GM23338 (cell line): ENCODE results near the gene MRPL48. TPM values are rescaled to one million over a fixed set of nuclear protein-coding genes. Genes with fewer than 3 reads are reported as not detected.

Experiments used
- ATAC-seq: fragments of 200-7000 bp; cut with Tn5 transposase; 3 replicates; pipeline ENCODE4 v1.9.1; 2020
- DNase-seq: peaks from one replicate; pipeline ENCODE4 v3.0.0-alpha.2; 2015; ENCODE audit warnings: low spot score
- H2AFZ ChIP-seq: fragments of 200-600 bp; sonication (generic); 2 replicates; pipeline ENCODE4 v1.8.0; 2016; ENCODE audit warnings: antibody characterized with exemption, mild to moderate bottlenecking, moderate library complexity
- H3F3A ChIP-seq: fragments of 200-600 bp; sonication (generic); replicated peaks from 2 replicates; pipeline ENCODE4 v1.8.0; 2017; ENCODE audit warnings: antibody characterized with exemption, mixed run types, low read depth
- H3K27ac ChIP-seq: fragments of 200-600 bp; sonication (generic); 2 replicates; pipeline ENCODE4 v1.6.1; 2016; ENCODE audit warnings: low read depth
- H3K27me3 ChIP-seq: fragments of 200-600 bp; sonication (generic); 2 replicates; pipeline ENCODE4 v1.8.0; 2016; ENCODE audit warnings: mild to moderate bottlenecking, mixed run types, moderate library complexity; ENCODE audit not compliant: insufficient read depth
- H3K36me3 ChIP-seq: fragments of 200-600 bp; sonication (generic); 2 replicates; pipeline ENCODE4 v1.8.0; 2016; ENCODE audit warnings: mild to moderate bottlenecking; ENCODE audit not compliant: insufficient read depth
- H3K4me1 ChIP-seq: fragments of 200-600 bp; sonication (generic); 2 replicates; pipeline ENCODE4 v1.8.0; 2016; ENCODE audit warnings: mild to moderate bottlenecking, moderate library complexity; ENCODE audit not compliant: insufficient read depth
- H3K4me2 ChIP-seq: fragments of 200-600 bp; sonication (generic); 2 replicates; pipeline ENCODE4 v1.7.1; 2017; ENCODE audit warnings: mixed run types
- H3K4me3 ChIP-seq: fragments of 200-600 bp; sonication (generic); 2 replicates; pipeline ENCODE4 v1.6.1; 2016; ENCODE audit warnings: mixed run types
- H3K79me2 ChIP-seq: fragments of 200-600 bp; sonication (generic); replicated peaks from 2 replicates; pipeline ENCODE4 v1.8.0; 2017; ENCODE audit warnings: mild to moderate bottlenecking; ENCODE audit not compliant: insufficient read depth
- H3K9me2 ChIP-seq: fragments of 200-600 bp; sonication (generic); 2 replicates; pipeline ENCODE4 v1.8.0; 2017; ENCODE audit not compliant: insufficient read depth
- H4K20me1 ChIP-seq: fragments of 200-600 bp; sonication (generic); replicated peaks from 2 replicates; pipeline ENCODE4 v1.8.0; 2017; ENCODE audit warnings: mild to moderate bottlenecking; ENCODE audit not compliant: insufficient read depth
- H3K27ac Mint-ChIP-seq: 2 replicates; pipeline ENCODE4 v1.8.0; 2020; ENCODE audit warnings: inconsistent platforms, mild to moderate bottlenecking, moderate library complexity, mixed read lengths
- H3K27me3 Mint-ChIP-seq: 3 replicates; pipeline ENCODE4 v1.8.0; 2022; ENCODE audit warnings: low read depth, mild to moderate bottlenecking, moderate library complexity, mixed read lengths, inconsistent platforms; ENCODE audit not compliant: insufficient read depth, poor library complexity
- H3K36me3 Mint-ChIP-seq: 3 replicates; pipeline ENCODE4 v1.8.0; 2021; ENCODE audit warnings: low read depth, mild to moderate bottlenecking, inconsistent platforms, moderate library complexity, mixed read lengths
- H3K4me1 Mint-ChIP-seq: 3 replicates; pipeline ENCODE4 v1.8.0; 2020; ENCODE audit warnings: mild to moderate bottlenecking, inconsistent platforms, mixed read lengths
- H3K4me3 Mint-ChIP-seq: 3 replicates; pipeline ENCODE4 v1.8.0; 2021; ENCODE audit warnings: moderate library complexity, mild to moderate bottlenecking, inconsistent platforms, mixed read lengths
- H3K9me3 Mint-ChIP-seq: 3 replicates; pipeline ENCODE4 v1.8.0; 2020; ENCODE audit warnings: moderate library complexity, mild to moderate bottlenecking, inconsistent platforms, mixed read lengths
- CREB1 ChIP-seq: fragments of 250-450 bp; sonication (Bioruptor Pico); IDR thresholded peaks from 2 replicates; pipeline ENCODE4 v1.5.0; 2020; ENCODE audit warnings: low read depth, mild to moderate bottlenecking, moderate library complexity
- EZH2 ChIP-seq: fragments of 200-600 bp; sonication (generic); IDR thresholded peaks from one replicate; pipeline ENCODE4 v1.8.0; 2017; ENCODE audit warnings: antibody characterized with exemption, mild to moderate bottlenecking, low read depth; ENCODE audit not compliant: unreplicated experiment
- EZH2phosphoT487 ChIP-seq: fragments of 200-600 bp; sonication (generic); IDR thresholded peaks from one replicate; pipeline ENCODE4 v1.8.1; 2018; ENCODE audit warnings: antibody characterized with exemption; ENCODE audit not compliant: unreplicated experiment
- POLR2AphosphoS5 ChIP-seq: IDR thresholded peaks from 2 replicates; pipeline ENCODE4 v1.6.1; 2016; ENCODE audit warnings: antibody characterized with exemption, low read depth
- STAT1 ChIP-seq: IDR thresholded peaks from one replicate; pipeline ENCODE4 v1.6.1; 2016; ENCODE audit warnings: antibody characterized with exemption; ENCODE audit not compliant: unreplicated experiment
- ZNF114 ChIP-seq: fragments of 250-450 bp; sonication (Bioruptor Pico); IDR thresholded peaks from 2 replicates; pipeline ENCODE4 v1.5.0; 2020; ENCODE audit warnings: mild to moderate bottlenecking, moderate library complexity
- ZNF331 ChIP-seq: fragments of 250-450 bp; sonication (Bioruptor Pico); IDR thresholded peaks from 2 replicates; pipeline ENCODE4 v1.5.0; 2020; ENCODE audit warnings: low read depth, mild to moderate bottlenecking, moderate library complexity
- polyA plus RNA-seq: library from polyadenylated mRNA; unstranded; fragments of >200 nt; fragmentation: Nextera tagmentation; extraction: Ambion mirVana; gene quantifications from 2 replicates; pipeline ENCODE4 v1.2.1, GENCODE V29; 2016
- total RNA-seq: library from RNA; depleted of rRNA; stranded (reverse); fragments of >200 nt; shearing (Covaris generic); gene quantifications from 2 replicates; pipeline ENCODE4 v1.2.3, GENCODE V29; 2014
- TF ChIP-seq, protein P1 (sequence below): IDR thresholded peaks from 2 replicates; pipeline ENCODE4 v1.6.1; 2016; ENCODE audit warnings: antibody characterized with exemption
- TF ChIP-seq, protein P2 (sequence below): IDR thresholded peaks from one replicate; pipeline ENCODE4 v1.6.1; 2018; ENCODE audit warnings: antibody characterized with exemption; ENCODE audit not compliant: unreplicated experiment
- TF ChIP-seq, protein P3 (sequence below), 2 experiments: fragments of 200-600 bp in 1 of 2; sonication (generic) in 1 of 2; conservative IDR thresholded peaks; 2 replicates each; pipeline versions ENCODE4 v1.5.1 to v1.6.1; 2016 to 2017; ENCODE audit warnings: antibody characterized with exemption in 2 of 2, low read depth in 2 of 2, mild to moderate bottlenecking in 2 of 2, moderate library complexity in 1 of 2
- TF ChIP-seq, protein P4 (sequence below): fragments of 250-450 bp; sonication (Bioruptor Pico); IDR thresholded peaks from 2 replicates; pipeline ENCODE4 v1.5.0; 2020; ENCODE audit warnings: mild to moderate bottlenecking, moderate library complexity

MRPL48 gene
- total and polyA plus RNA-seq, 2 experiments from 2014 or later, result 24.1 to 103 TPM

- TF ChIP-seq ZNF114 (CRISPR knock-in tag) (no peak), POLR2AphosphoS5 (no peak)
- TF ChIP-seq, protein P1, sequence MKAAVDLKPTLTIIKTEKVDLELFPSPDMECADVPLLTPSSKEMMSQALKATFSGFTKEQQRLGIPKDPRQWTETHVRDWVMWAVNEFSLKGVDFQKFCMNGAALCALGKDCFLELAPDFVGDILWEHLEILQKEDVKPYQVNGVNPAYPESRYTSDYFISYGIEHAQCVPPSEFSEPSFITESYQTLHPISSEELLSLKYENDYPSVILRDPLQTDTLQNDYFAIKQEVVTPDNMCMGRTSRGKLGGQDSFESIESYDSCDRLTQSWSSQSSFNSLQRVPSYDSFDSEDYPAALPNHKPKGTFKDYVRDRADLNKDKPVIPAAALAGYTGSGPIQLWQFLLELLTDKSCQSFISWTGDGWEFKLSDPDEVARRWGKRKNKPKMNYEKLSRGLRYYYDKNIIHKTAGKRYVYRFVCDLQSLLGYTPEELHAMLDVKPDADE, result no peak
These were observed 33.7 kb upstream of the MRPL48 start (continued) for GRCh38 chr11:73753938-73754337.

DNA sequence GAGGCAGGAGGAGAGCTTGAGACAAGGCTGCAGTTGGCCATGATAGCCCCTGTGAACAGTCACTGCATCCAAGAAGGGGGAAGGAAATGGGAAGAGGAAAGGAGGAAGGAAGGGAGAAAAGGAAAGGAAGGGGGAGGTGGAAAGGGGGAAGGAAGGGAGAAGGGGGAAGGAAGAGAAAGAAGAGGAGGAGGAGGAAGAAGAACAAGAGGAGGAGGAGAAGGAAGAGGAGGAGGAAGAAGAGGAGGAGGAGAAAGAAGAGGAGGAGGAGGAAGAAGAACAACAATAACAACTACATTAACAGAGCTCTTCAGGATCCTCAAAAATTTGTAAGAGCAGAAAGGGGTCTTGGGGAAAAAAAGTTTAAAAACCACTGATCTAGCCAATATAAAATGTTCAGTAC, 32.0 kb upstream of the MRPL48 start:
- peaks cover 27% of the 10 kb centered on the region for H3K4me1 ChIP-seq
- Mint-ChIP-seq H3K4me1 (peaks cover 24% of the 10 kb centered on the region; the same call in 2 of the 3 replicates), H3K36me3 (peaks cover 2% of the 10 kb centered on the region; the same call in 2 of the 3 replicates), H3K27ac (no peak overlapping the region), H3K9me3 (no peaks in the 10 kb centered on the region), H3K27me3 (peaks cover 10% of the 10 kb centered on the region), H3K4me3 (no peak overlapping the region)
- no peak overlapping the region for H3K27ac ChIP-seq
- no peaks in the 10 kb centered on the region for H3K27me3 ChIP-seq
- H3F3A ChIP-seq, result no peaks in the 10 kb centered on the region
- H3K79me2 ChIP-seq, result peaks cover 96% of the 10 kb centered on the region
- no peak overlapping the region for H3K4me3 ChIP-seq
- H3K4me2 ChIP-seq, result no peak overlapping the region
- H3K9me2 ChIP-seq, result no peaks in the 10 kb centered on the region
- H4K20me1 ChIP-seq, result peaks cover 40% of the 10 kb centered on the region
- no peak overlapping the region for H2AFZ ChIP-seq
- no peak for ATAC-seq
- H3K36me3 ChIP-seq, result no peaks in the 10 kb centered on the region
- DNase-seq, result no peak
- TF ChIP-seq CREB1 (CRISPR knock-in tag), result no peak
- TF ChIP-seq, protein P2, sequence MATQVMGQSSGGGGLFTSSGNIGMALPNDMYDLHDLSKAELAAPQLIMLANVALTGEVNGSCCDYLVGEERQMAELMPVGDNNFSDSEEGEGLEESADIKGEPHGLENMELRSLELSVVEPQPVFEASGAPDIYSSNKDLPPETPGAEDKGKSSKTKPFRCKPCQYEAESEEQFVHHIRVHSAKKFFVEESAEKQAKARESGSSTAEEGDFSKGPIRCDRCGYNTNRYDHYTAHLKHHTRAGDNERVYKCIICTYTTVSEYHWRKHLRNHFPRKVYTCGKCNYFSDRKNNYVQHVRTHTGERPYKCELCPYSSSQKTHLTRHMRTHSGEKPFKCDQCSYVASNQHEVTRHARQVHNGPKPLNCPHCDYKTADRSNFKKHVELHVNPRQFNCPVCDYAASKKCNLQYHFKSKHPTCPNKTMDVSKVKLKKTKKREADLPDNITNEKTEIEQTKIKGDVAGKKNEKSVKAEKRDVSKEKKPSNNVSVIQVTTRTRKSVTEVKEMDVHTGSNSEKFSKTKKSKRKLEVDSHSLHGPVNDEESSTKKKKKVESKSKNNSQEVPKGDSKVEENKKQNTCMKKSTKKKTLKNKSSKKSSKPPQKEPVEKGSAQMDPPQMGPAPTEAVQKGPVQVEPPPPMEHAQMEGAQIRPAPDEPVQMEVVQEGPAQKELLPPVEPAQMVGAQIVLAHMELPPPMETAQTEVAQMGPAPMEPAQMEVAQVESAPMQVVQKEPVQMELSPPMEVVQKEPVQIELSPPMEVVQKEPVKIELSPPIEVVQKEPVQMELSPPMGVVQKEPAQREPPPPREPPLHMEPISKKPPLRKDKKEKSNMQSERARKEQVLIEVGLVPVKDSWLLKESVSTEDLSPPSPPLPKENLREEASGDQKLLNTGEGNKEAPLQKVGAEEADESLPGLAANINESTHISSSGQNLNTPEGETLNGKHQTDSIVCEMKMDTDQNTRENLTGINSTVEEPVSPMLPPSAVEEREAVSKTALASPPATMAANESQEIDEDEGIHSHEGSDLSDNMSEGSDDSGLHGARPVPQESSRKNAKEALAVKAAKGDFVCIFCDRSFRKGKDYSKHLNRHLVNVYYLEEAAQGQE, result no peak
- TF ChIP-seq ZNF331 (CRISPR knock-in tag), result no peak
- TF ChIP-seq STAT1, result no peak
- TF ChIP-seq, protein P1, result no peak
- TF ChIP-seq, protein P3, sequence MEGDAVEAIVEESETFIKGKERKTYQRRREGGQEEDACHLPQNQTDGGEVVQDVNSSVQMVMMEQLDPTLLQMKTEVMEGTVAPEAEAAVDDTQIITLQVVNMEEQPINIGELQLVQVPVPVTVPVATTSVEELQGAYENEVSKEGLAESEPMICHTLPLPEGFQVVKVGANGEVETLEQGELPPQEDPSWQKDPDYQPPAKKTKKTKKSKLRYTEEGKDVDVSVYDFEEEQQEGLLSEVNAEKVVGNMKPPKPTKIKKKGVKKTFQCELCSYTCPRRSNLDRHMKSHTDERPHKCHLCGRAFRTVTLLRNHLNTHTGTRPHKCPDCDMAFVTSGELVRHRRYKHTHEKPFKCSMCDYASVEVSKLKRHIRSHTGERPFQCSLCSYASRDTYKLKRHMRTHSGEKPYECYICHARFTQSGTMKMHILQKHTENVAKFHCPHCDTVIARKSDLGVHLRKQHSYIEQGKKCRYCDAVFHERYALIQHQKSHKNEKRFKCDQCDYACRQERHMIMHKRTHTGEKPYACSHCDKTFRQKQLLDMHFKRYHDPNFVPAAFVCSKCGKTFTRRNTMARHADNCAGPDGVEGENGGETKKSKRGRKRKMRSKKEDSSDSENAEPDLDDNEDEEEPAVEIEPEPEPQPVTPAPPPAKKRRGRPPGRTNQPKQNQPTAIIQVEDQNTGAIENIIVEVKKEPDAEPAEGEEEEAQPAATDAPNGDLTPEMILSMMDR (conservative IDR thresholded peaks at IDR 0.05; ENCODE audit: low read depth in 2 of 2), result no peak
- TF ChIP-seq, protein P4, sequence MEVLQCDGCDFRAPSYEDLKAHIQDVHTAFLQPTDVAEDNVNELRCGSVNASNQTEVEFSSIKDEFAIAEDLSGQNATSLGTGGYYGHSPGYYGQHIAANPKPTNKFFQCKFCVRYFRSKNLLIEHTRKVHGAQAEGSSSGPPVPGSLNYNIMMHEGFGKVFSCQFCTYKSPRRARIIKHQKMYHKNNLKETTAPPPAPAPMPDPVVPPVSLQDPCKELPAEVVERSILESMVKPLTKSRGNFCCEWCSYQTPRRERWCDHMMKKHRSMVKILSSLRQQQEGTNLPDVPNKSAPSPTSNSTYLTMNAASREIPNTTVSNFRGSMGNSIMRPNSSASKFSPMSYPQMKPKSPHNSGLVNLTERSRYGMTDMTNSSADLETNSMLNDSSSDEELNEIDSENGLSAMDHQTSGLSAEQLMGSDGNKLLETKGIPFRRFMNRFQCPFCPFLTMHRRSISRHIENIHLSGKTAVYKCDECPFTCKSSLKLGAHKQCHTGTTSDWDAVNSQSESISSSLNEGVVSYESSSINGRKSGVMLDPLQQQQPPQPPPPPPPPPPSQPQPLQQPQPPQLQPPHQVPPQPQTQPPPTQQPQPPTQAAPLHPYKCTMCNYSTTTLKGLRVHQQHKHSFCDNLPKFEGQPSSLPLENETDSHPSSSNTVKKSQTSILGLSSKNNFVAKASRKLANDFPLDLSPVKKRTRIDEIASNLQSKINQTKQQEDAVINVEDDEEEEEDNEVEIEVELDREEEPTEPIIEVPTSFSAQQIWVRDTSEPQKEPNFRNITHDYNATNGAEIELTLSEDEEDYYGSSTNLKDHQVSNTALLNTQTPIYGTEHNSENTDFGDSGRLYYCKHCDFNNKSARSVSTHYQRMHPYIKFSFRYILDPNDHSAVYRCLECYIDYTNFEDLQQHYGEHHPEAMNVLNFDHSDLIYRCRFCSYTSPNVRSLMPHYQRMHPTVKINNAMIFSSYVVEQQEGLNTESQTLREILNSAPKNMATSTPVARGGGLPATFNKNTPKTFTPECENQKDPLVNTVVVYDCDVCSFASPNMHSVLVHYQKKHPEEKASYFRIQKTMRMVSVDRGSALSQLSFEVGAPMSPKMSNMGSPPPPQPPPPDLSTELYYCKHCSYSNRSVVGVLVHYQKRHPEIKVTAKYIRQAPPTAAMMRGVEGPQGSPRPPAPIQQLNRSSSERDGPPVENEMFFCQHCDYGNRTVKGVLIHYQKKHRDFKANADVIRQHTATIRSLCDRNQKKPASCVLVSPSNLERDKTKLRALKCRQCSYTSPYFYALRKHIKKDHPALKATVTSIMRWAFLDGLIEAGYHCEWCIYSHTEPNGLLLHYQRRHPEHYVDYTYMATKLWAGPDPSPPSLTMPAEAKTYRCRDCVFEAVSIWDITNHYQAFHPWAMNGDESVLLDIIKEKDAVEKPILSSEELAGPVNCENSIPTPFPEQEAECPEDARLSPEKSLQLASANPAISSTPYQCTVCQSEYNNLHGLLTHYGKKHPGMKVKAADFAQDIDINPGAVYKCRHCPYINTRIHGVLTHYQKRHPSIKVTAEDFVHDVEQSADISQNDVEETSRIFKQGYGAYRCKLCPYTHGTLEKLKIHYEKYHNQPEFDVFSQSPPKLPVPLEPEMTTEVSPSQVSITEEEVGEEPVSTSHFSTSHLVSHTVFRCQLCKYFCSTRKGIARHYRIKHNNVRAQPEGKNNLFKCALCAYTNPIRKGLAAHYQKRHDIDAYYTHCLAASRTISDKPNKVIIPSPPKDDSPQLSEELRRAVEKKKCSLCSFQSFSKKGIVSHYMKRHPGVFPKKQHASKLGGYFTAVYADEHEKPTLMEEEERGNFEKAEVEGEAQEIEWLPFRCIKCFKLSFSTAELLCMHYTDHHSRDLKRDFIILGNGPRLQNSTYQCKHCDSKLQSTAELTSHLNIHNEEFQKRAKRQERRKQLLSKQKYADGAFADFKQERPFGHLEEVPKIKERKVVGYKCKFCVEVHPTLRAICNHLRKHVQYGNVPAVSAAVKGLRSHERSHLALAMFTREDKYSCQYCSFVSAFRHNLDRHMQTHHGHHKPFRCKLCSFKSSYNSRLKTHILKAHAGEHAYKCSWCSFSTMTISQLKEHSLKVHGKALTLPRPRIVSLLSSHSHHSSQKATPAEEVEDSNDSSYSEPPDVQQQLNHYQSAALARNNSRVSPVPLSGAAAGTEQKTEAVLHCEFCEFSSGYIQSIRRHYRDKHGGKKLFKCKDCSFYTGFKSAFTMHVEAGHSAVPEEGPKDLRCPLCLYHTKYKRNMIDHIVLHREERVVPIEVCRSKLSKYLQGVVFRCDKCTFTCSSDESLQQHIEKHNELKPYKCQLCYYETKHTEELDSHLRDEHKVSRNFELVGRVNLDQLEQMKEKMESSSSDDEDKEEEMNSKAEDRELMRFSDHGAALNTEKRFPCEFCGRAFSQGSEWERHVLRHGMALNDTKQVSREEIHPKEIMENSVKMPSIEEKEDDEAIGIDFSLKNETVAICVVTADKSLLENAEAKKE (CRISPR knock-in tag), result no peak
- TF ChIP-seq EZH2, result no peak
- no peak for TF ChIP-seq POLR2AphosphoS5
- TF ChIP-seq ZNF114 (CRISPR knock-in tag), result no peak
- no peak for TF ChIP-seq EZH2phosphoT487
